ENCODE results near the gene EIF4G3.

DNA sequence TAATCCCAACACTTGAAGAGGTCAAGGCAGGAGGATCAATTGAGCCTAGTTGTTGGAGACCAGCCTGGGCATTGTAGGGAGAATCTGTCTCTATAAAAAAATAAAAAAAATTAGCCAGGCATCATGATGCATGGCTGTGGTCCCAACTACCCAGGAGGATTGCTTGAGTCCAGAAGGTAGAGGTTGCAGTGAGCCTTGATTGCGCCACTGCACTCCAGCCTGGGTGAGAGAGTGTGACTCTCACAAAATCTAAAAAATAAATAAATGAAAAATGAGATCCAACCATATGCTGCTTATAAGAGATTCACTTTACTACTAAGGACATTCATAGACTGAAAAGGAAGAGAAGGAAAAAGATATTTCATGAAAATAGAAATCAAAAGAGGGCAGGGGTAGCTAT lies 342.5 kb downstream of the EIF4G3 start:
- TF ChIP-seq, protein P1, sequence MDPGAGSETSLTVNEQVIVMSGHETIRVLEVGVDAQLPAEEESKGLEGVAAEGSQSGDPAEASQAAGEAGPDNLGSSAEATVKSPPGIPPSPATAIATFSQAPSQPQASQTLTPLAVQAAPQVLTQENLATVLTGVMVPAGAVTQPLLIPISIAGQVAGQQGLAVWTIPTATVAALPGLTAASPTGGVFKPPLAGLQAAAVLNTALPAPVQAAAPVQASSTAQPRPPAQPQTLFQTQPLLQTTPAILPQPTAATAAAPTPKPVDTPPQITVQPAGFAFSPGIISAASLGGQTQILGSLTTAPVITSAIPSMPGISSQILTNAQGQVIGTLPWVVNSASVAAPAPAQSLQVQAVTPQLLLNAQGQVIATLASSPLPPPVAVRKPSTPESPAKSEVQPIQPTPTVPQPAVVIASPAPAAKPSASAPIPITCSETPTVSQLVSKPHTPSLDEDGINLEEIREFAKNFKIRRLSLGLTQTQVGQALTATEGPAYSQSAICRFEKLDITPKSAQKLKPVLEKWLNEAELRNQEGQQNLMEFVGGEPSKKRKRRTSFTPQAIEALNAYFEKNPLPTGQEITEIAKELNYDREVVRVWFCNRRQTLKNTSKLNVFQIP (CRISPR knock-in tag; IDR thresholded peaks at IDR 0.05; ENCODE audit: borderline replicate concordance, low read depth), result no peak
- no peak for TF ChIP-seq ARNTL (CRISPR knock-in tag; IDR thresholded peaks at IDR 0.05; ENCODE audit: borderline replicate concordance, low read depth)
- TF ChIP-seq ZC3H10 (CRISPR knock-in tag; IDR thresholded peaks at IDR 0.05), result no peak
